ENCODE data around the gene DIDO1.
"Not testable (repeated sequence)": the region's sequence is repeated elsewhere in the genome, so short reads cannot be mapped to it uniquely, and the experiment has no call there.

The DIDO1 gene

GRCh38 chr20:62876501-62876901, 49.8 kb downstream of the DIDO1 start:
- no peak for TF ChIP-seq CTCF (IDR thresholded peaks at IDR 0.05; ENCODE audit: low read depth, low read length, missing control alignments)
- H3K4me3 ChIP-seq (ENCODE audit: low read depth, low read length): no peak overlapping the region
- no peak for DNase-seq (ENCODE audit: low read depth)

- H3K4me3 ChIP-seq (ENCODE audit: low read depth, low read length): no peak overlapping the region
- DNase-seq (ENCODE audit: low read depth): no peak
- TF ChIP-seq CTCF (IDR thresholded peaks at IDR 0.05; ENCODE audit: low read depth, low read length, missing control alignments): no peak
Observed at GRCh38 chr20:62875419-62876361, 50.6 kb downstream of the DIDO1 start.

DNA sequence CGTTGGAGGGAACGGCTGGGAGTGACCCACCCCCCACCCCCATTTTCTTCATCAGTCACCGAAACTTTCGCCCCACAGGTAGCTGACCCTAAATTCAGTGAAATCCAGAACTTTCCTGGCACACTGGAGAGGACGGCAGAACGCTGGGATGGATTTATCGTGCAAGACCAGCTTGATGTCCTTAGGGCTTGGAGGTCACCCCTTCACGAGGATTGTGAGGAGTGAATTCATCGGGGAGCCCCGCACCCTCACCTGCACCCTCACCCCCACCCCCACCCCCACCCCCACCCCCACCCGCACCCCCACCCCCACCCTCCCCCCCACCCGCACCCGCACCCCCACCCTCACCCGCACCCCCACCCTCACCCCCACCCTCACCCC, 51.4 kb downstream of the DIDO1 start:
- no peak overlapping the region for H3K4me3 ChIP-seq (ENCODE audit: low read depth, low read length)
- DNase-seq (ENCODE audit: low read depth): no peak
- TF ChIP-seq CTCF (IDR thresholded peaks at IDR 0.05; ENCODE audit: low read depth, low read length, missing control alignments): no peak

DNA sequence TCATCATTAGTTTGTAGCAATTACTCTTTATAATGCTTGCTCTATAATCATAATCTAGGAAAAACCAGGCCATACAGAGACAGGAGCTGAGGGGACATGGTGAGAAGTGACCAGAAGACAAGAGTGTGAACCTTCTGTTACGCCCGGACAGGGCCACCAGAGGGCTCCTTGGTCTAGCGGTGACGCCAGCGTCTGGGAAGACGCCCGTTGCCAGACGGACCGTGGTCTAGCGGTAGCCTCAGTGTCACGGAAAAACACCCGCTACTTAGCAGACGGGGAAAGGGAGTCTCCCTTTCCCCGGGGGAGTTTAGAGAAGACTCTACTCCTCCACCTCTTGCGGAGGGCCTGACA, 52.6 kb downstream of the DIDO1 start:
- TF ChIP-seq CTCF (IDR thresholded peaks at IDR 0.05; ENCODE audit: low read depth, low read length, missing control alignments): peak; percentile 44
- DNase-seq (ENCODE audit: low read depth); H3K4me3 ChIP-seq (ENCODE audit: low read depth, low read length): not testable (repeated sequence)

DNA sequence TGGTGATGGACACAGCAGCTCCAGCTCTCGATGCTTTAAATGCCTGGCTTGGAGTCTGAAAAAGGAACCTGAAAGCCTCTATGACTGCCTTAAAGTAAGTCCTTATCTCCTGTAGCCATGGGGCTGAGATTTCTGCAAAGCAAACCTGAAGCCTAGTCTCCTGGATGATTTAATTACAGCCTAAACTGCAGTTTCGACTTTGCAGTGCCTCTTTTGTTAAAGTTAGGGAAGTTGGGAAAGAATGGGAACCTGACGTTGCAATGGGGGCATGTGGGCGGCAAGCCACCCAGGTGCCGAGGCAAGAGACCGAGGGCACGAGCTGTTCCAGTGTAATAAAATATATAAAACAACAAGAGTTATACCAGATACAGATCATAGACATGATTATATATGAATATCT, 53.0 kb downstream of the DIDO1 start:
- H3K4me3 ChIP-seq (ENCODE audit: low read depth, low read length): no peak overlapping the region
- no peak for DNase-seq (ENCODE audit: low read depth)
- no peak for TF ChIP-seq CTCF (IDR thresholded peaks at IDR 0.05; ENCODE audit: low read depth, low read length, missing control alignments)

- H3K4me3 ChIP-seq (ENCODE audit: low read depth, low read length): no peak overlapping the region
- no peak for TF ChIP-seq CTCF (IDR thresholded peaks at IDR 0.05; ENCODE audit: low read depth, low read length, missing control alignments)
- no peak for DNase-seq (ENCODE audit: low read depth)
Observed at GRCh38 chr20:62872862-62873261, 53.4 kb downstream of the DIDO1 start.
